Small intestine (tissue), 7 donors: ENCODE data around the gene SRRM3. TPM values are rescaled to one million over a fixed set of nuclear protein-coding genes. Genes with fewer than 3 reads are reported as not detected.
A peak's percentile ranks its signal among the peaks of the same experiment; 100 is the strongest.

ENCODE experiments used
- DNase-seq, 2 donors: peaks; one replicate each; pipeline versions ENCODE4 v3.0.0 to v3.0.0-alpha.2; 2013
- FAIRE-seq: peaks from 2 replicates; lab custom pipeline; 2012; peaks lifted over from hg19 to GRCh38; lab: Jason Lieb, UNC
- H3K27ac ChIP-seq, 3 donors: one replicate each; pipeline ENCODE4 v1.5.1; 2013; ENCODE audit warnings: low read length in 2 of 3, mild to moderate bottlenecking in 2 of 3, control low read depth in 1 of 3, inconsistent platforms in 1 of 3, low read depth in 1 of 3, moderate library complexity in 1 of 3
- H3K27me3 ChIP-seq, 3 donors: one replicate each; pipeline ENCODE4 v1.6.1; 2013; ENCODE audit warnings: low read length in 3 of 3, inconsistent platforms in 1 of 3; ENCODE audit not compliant: control insufficient read depth in 3 of 3, insufficient read depth in 3 of 3
- H3K36me3 ChIP-seq, 3 donors: one replicate each; pipeline ENCODE4 v1.6.1; 2013; ENCODE audit warnings: low read length in 3 of 3, inconsistent platforms in 1 of 3, low read depth in 1 of 3, mild to moderate bottlenecking in 1 of 3, moderate library complexity in 1 of 3; ENCODE audit not compliant: control insufficient read depth in 3 of 3, insufficient read depth in 2 of 3
- H3K4me1 ChIP-seq, 3 donors: one replicate each; pipeline ENCODE4 v1.6.1; 2013; ENCODE audit warnings: low read length in 2 of 3, inconsistent platforms in 1 of 3, low read depth in 1 of 3, mild to moderate bottlenecking in 1 of 3, moderate library complexity in 1 of 3; ENCODE audit not compliant: control insufficient read depth in 3 of 3, insufficient read depth in 2 of 3
- H3K4me3 ChIP-seq, 3 donors: one replicate each; pipeline ENCODE4 v1.5.1; 2013; ENCODE audit warnings: low read length in 3 of 3, control low read depth in 1 of 3, inconsistent platforms in 1 of 3, low read depth in 1 of 3, mild to moderate bottlenecking in 1 of 3, moderate library complexity in 1 of 3
- H3K9me3 ChIP-seq, 2 donors: one replicate each; pipeline ENCODE4 v1.6.1; 2013; ENCODE audit warnings: low read depth in 1 of 2, low read length in 1 of 2; ENCODE audit not compliant: control insufficient read depth in 2 of 2, insufficient read depth in 1 of 2
- WGBS, 3 donors: extraction: QIAGEN DNeasy Blood & Tissue Kit; methylation state at CpG; one replicate each; pipeline ENCODE4 v1.1.7; 2013; 5-methylcytosine and 5-hydroxymethylcytosine counted together
- polyA plus RNA-seq, 4 donors: library from polyadenylated mRNA; stranded (reverse) in 3 of 4; unstranded in 1 of 4; fragments of 200-250 nt in 3 of 4; fragments of 120-200 nt in 1 of 4; gene quantifications; one replicate each; pipeline versions ENCODE4 v1.2.1 to v1.2.3, GENCODE V29; 2013
- donor health status: healthy with polysubstance abuse.
- donor health status: control.
- donor health status: control.
- donor health status: Bipolar disorder and iron deficiency.
- donor health status: healthy.

Gene SRRM3
- polyA plus RNA-seq, 4 donors = 0.93 to 2.8 (median 1.6) TPM; not detected in 1

- Histone ChIP-seq H3K4me1 (no peaks in the 10 kb centered on the region), H3K36me3 (no peaks in the 10 kb centered on the region), H3K9me3 (no peaks in the 10 kb centered on the region), H3K27ac (no peak overlapping the region), H3K27me3 (peaks cover 0 to 3% (median 0%) of the 10 kb centered on the region in 3 donors), H3K4me3 (no peak overlapping the region)
- FAIRE-seq = no peak
- no peak for DNase-seq
- WGBS, 3 donors = 87 to 93% (median 90%) methylated on average over 6 of the region's 6 CpGs
These were observed 50.3 kb downstream of the SRRM3 start for GRCh38 chr7:76252021-76252420.

GRCh38 chr7:76254781-76255180 is 53.1 kb downstream of the SRRM3 start:
- H3K4me1 ChIP-seq = no peaks in the 10 kb centered on the region
- no peaks in the 10 kb centered on the region for H3K36me3 ChIP-seq
- no peak overlapping the region for H3K27ac ChIP-seq
- no peak overlapping the region for H3K4me3 ChIP-seq
- 80 to 85% (median 84%) methylated on average over 4 of the region's 4 CpGs for whole genome bisulfite sequencing, 3 donors
- H3K9me3 ChIP-seq = no peaks in the 10 kb centered on the region
- DNase-seq = no peak
- FAIRE-seq = no peak
- H3K27me3 ChIP-seq = peaks cover 0 to 22% (median 7%) of the 10 kb centered on the region in 3 donors

- FAIRE-seq (no peak), DNase-seq (no peak)
- Histone ChIP-seq H3K36me3 (no peaks in the 10 kb centered on the region), H3K27me3 (peaks cover 0 to 39% (median 11%) of the 10 kb centered on the region in 3 donors), H3K4me1 (no peaks in the 10 kb centered on the region), H3K4me3 (no peak overlapping the region), H3K9me3 (no peaks in the 10 kb centered on the region), H3K27ac (no peak overlapping the region)
- WGBS, 3 donors = 38 to 56% (median 51%) methylated on average over 7 to 8 of the region's 8 CpGs
These were observed 56.3 kb downstream of the SRRM3 start for GRCh38 chr7:76257973-76258372.

GRCh38 chr7:76259124-76260093 is 57.7 kb downstream of the SRRM3 start:
- no peak overlapping the region for H3K4me3 ChIP-seq
- H3K27me3 ChIP-seq = peaks cover 0 to 42% (median 11%) of the 10 kb centered on the region in 3 donors
- 15 to 21% (median 18%) methylated on average over 34 to 50 of the region's 50 CpGs for WGBS, 3 donors
- H3K9me3 ChIP-seq = no peaks in the 10 kb centered on the region
- DNase-seq (no peak), FAIRE-seq (no peak)
- no peaks in the 10 kb centered on the region for H3K4me1 ChIP-seq
- no peaks in the 10 kb centered on the region for H3K36me3 ChIP-seq
- H3K27ac ChIP-seq = no peak overlapping the region

GRCh38 chr7:76260171-76260703 is 58.5 kb downstream of the SRRM3 start:
- FAIRE-seq (no peak), DNase-seq (no peak)
- peaks cover 0 to 39% (median 11%) of the 10 kb centered on the region in 3 donors for H3K27me3 ChIP-seq
- H3K4me3 ChIP-seq = no peak overlapping the region
- WGBS, 3 donors = 4 to 10% (median 6%) methylated on average over 15 to 28 of the region's 28 CpGs
- H3K27ac ChIP-seq = no peak overlapping the region
- H3K36me3 ChIP-seq = no peaks in the 10 kb centered on the region
- H3K4me1 ChIP-seq = no peaks in the 10 kb centered on the region
- no peaks in the 10 kb centered on the region for H3K9me3 ChIP-seq

GRCh38 chr7:76261329-76261728 is 59.6 kb downstream of the SRRM3 start:
- Histone ChIP-seq H3K4me3 (no peak overlapping the region), H3K27me3 (peaks cover 0 to 39% (median 11%) of the 10 kb centered on the region in 3 donors), H3K36me3 (no peaks in the 10 kb centered on the region), H3K27ac (no peak overlapping the region), H3K9me3 (no peaks in the 10 kb centered on the region), H3K4me1 (no peaks in the 10 kb centered on the region)
- WGBS, 3 donors = 85 to 89% (median 87%) methylated on average over 7 to 11 of the region's 11 CpGs
- FAIRE-seq (no peak), DNase-seq (no peak)

GRCh38 chr7:76261931-76262330 is 60.2 kb downstream of the SRRM3 start:
- DNase-seq (no peak), FAIRE-seq (no peak)
- peaks cover 0 to under 1% of the 10 kb centered on the region in 2 donors for H3K9me3 ChIP-seq
- H3K4me1 ChIP-seq = no peaks in the 10 kb centered on the region
- WGBS, 3 donors = 30 to 58% (median 51%) methylated on average over 4 of the region's 4 CpGs
- no peak overlapping the region for H3K4me3 ChIP-seq
- no peak overlapping the region for H3K27ac ChIP-seq
- H3K27me3 ChIP-seq = peaks cover 4 to 44% (median 15%) of the 10 kb centered on the region in 3 donors
- H3K36me3 ChIP-seq = no peaks in the 10 kb centered on the region

- FAIRE-seq (no peak), DNase-seq (peak; percentile 48 to 54)
- Histone ChIP-seq H3K27ac (no peak overlapping the region), H3K9me3 (peaks cover 0 to 2% of the 10 kb centered on the region in 2 donors), H3K4me3 (no peak overlapping the region), H3K36me3 (no peaks in the 10 kb centered on the region), H3K4me1 (no peaks in the 10 kb centered on the region), H3K27me3 (peaks cover 5 to 48% (median 17%) of the 10 kb centered on the region in 3 donors)
- WGBS, 3 donors = 65 to 67% (median 67%) methylated on average over 7 of the region's 7 CpGs
These were observed 61.1 kb downstream of the SRRM3 start for GRCh38 chr7:76262683-76263402.
